Measurements from ENCODE around the gene MATCAP1. TPM values are rescaled to one million over a fixed set of nuclear protein-coding genes. Genes with fewer than 3 reads are reported as not detected.

MATCAP1 gene
- total and polyA plus RNA-seq, 2 of the 13 experiments (the other 11 are each of a cell fraction or from before 2014, with no cell fraction given) = 11.2 to 24.5 TPM

DNA sequence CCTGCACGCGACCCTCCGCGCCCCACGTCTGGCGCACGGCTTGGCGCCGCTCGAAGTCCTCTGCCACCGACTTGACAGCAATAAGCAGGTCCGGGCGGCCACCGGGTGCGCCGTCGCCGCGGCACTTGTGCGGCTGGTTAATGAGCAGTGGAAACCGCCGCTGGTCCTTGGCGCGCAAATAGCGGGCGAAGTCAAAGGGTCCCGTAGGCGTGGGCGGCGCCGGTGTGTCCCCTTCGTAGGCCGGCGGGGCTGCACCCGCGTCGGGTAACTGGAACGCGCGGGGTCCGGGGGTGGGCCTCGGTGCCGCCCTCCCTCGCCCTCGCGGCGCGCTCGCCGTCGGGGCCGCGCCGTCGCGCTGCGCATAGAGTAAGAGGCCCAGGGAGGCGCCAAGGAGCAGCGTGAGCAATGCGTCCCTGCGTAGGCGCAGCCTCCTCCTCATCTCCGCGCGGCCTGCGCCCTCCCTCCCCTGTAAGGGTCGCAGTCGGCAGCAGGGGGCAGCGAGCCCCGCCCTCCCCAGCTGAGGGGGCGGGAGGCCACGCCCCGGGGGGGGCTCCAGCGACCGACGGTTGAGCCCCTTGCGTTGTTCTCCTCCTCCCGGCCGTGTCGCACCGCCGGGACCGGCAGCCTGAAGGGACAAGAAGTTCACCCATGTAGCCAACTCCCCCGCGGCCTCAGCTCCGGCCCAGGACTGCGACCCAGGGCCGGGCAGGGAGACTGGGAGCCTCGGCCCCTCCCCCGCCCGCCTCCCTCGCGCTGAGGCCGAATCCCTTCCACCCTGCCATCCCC is 33.5 kb downstream of the MATCAP1 start (continued):
- no peak for TF ChIP-seq ELF1 (CRISPR knock-in tag; IDR thresholded peaks at IDR 0.05)
- TF ChIP-seq, protein P1, sequence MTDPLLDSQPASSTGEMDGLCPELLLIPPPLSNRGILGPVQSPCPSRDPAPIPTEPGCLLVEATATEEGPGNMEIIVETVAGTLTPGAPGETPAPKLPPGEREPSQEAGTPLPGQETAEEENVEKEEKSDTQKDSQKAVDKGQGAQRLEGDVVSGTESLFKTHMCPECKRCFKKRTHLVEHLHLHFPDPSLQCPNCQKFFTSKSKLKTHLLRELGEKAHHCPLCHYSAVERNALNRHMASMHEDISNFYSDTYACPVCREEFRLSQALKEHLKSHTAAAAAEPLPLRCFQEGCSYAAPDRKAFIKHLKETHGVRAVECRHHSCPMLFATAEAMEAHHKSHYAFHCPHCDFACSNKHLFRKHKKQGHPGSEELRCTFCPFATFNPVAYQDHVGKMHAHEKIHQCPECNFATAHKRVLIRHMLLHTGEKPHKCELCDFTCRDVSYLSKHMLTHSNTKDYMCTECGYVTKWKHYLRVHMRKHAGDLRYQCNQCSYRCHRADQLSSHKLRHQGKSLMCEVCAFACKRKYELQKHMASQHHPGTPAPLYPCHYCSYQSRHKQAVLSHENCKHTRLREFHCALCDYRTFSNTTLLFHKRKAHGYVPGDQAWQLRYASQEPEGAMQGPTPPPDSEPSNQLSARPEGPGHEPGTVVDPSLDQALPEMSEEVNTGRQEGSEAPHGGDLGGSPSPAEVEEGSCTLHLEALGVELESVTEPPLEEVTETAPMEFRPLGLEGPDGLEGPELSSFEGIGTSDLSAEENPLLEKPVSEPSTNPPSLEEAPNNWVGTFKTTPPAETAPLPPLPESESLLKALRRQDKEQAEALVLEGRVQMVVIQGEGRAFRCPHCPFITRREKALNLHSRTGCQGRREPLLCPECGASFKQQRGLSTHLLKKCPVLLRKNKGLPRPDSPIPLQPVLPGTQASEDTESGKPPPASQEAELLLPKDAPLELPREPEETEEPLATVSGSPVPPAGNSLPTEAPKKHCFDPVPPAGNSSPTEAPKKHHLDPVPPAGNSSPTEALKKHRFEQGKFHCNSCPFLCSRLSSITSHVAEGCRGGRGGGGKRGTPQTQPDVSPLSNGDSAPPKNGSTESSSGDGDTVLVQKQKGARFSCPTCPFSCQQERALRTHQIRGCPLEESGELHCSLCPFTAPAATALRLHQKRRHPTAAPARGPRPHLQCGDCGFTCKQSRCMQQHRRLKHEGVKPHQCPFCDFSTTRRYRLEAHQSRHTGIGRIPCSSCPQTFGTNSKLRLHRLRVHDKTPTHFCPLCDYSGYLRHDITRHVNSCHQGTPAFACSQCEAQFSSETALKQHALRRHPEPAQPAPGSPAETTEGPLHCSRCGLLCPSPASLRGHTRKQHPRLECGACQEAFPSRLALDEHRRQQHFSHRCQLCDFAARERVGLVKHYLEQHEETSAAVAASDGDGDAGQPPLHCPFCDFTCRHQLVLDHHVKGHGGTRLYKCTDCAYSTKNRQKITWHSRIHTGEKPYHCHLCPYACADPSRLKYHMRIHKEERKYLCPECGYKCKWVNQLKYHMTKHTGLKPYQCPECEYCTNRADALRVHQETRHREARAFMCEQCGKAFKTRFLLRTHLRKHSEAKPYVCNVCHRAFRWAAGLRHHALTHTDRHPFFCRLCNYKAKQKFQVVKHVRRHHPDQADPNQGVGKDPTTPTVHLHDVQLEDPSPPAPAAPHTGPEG (CRISPR knock-in tag; IDR thresholded peaks at IDR 0.05) = no peak
- no peak for TF ChIP-seq ISL2 (CRISPR knock-in tag; IDR thresholded peaks at IDR 0.05)
- no peak for TF ChIP-seq ZNF570 (CRISPR knock-in tag; IDR thresholded peaks at IDR 0.05; ENCODE audit: borderline replicate concordance)
- TF ChIP-seq CHCHD3 (CRISPR knock-in tag; IDR thresholded peaks at IDR 0.05) = no peak
- TF ChIP-seq, protein P2, sequence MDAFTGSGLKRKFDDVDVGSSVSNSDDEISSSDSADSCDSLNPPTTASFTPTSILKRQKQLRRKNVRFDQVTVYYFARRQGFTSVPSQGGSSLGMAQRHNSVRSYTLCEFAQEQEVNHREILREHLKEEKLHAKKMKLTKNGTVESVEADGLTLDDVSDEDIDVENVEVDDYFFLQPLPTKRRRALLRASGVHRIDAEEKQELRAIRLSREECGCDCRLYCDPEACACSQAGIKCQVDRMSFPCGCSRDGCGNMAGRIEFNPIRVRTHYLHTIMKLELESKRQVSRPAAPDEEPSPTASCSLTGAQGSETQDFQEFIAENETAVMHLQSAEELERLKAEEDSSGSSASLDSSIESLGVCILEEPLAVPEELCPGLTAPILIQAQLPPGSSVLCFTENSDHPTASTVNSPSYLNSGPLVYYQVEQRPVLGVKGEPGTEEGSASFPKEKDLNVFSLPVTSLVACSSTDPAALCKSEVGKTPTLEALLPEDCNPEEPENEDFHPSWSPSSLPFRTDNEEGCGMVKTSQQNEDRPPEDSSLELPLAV (CRISPR knock-in tag; conservative IDR thresholded peaks at IDR 0.05; ENCODE audit: low read depth) = no peak
- no peak for TF ChIP-seq CBX5 (CRISPR knock-in tag; IDR thresholded peaks at IDR 0.05; ENCODE audit: borderline replicate concordance)
- TF ChIP-seq ZNF672 (CRISPR knock-in tag; IDR thresholded peaks at IDR 0.05) = no peak
- TF ChIP-seq SRY (CRISPR knock-in tag; IDR thresholded peaks at IDR 0.05) = 0 out of 2 replicates have a peak, but pooled peaks have one; percentile 10
- TF ChIP-seq, protein P3, sequence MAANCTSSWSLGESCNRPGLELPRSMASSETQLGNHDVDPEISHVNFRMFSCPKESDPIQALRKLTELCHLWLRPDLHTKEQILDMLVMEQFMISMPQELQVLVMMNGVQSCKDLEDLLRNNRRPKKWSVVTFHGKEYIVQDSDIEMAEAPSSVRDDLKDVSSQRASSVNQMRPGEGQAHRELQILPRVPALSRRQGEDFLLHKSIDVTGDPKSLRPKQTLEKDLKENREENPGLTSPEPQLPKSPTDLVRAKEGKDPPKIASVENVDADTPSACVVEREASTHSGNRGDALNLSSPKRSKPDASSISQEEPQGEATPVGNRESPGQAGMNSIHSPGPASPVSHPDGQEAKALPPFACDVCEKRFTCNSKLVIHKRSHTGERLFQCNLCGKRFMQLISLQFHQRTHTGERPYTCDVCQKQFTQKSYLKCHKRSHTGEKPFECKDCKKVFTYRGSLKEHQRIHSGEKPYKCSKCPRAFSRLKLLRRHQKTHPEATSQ (CRISPR knock-in tag; IDR thresholded peaks at IDR 0.05; ENCODE audit: borderline replicate concordance) = no peak
- TF ChIP-seq ZNF432 (CRISPR knock-in tag; IDR thresholded peaks at IDR 0.05; ENCODE audit: borderline replicate concordance) = no peak
- no peak for TF ChIP-seq ZSCAN22 (CRISPR knock-in tag; IDR thresholded peaks at IDR 0.05)
- peak; percentile 22; the same call in 1 of the 2 replicates for TF ChIP-seq KDM5B (CRISPR knock-in tag; IDR thresholded peaks at IDR 0.05; ENCODE audit: borderline replicate concordance)
- TF ChIP-seq, protein P4, sequence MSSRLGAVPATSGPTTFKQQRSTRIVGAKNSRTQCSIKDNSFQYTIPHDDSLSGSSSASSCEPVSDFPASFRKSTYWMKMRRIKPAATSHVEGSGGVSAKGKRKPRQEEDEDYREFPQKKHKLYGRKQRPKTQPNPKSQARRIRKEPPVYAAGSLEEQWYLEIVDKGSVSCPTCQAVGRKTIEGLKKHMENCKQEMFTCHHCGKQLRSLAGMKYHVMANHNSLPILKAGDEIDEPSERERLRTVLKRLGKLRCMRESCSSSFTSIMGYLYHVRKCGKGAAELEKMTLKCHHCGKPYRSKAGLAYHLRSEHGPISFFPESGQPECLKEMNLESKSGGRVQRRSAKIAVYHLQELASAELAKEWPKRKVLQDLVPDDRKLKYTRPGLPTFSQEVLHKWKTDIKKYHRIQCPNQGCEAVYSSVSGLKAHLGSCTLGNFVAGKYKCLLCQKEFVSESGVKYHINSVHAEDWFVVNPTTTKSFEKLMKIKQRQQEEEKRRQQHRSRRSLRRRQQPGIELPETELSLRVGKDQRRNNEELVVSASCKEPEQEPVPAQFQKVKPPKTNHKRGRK (CRISPR knock-in tag; IDR thresholded peaks at IDR 0.05) = no peak
- no peak; the same call in 1 of the 2 replicates for TF ChIP-seq AKAP8 (CRISPR knock-in tag; IDR thresholded peaks at IDR 0.05)
- no peak for TF ChIP-seq BHLHE40 (IDR thresholded peaks at IDR 0.05; ENCODE audit: low read length)
- no peak for TF ChIP-seq SALL1 (CRISPR knock-in tag; IDR thresholded peaks at IDR 0.05)
- no peak; the same call in 1 of the 2 replicates for TF ChIP-seq ZNF564 (CRISPR knock-in tag; IDR thresholded peaks at IDR 0.05)

All from HepG2 (cell line).